RWPE1 (cell line): Measurements from ENCODE around the gene ZSWIM3.

Experiments used
- CTCF ChIA-PET: fragments of 350-600 bp; sonication (Branson Sonifier 250); formaldehyde crosslinking; extraction: SDS; loops from one replicate; lab custom pipeline; 2021; lab: Yijun Ruan, JAX
- POLR2A ChIA-PET: fragments of 400-600 bp; formaldehyde crosslinking; extraction: SDS; loops from one replicate; lab custom pipeline; 2020; ENCODE audit warnings: antibody characterized with exemption; ENCODE audit not compliant: low non-redundant PET; lab: Yijun Ruan, JAX
- DNase-seq: peaks from one replicate; pipeline ENCODE4 v3.0.0; 2012; ENCODE audit warnings: low spot score
- H3K27ac ChIP-seq: fragments of 450-650 bp; 2 replicates; pipeline ENCODE4 v1.5.1; 2017
- TF ChIP-seq, protein P1 (sequence below): fragments of 450-650 bp; conservative IDR thresholded peaks from 2 replicates; pipeline ENCODE4 v1.5.1; 2017; ENCODE audit warnings: low read depth, mild to moderate bottlenecking

ZSWIM3 gene

GRCh38 chr20:45851501-45851900 is 5.9 kb upstream of the ZSWIM3 start:
- no peak for DNase-seq
- no peak overlapping the region for H3K27ac ChIP-seq
- ChIA-PET CTCF (interaction anchor here (0.6 to 0.9 kb wide), 4 partner anchors 24 to 1359 kb away, joined by 3 to 5 read pairs (median 4); no protein-coding TSS in a partner anchor), POLR2A (no interaction called here)
- TF ChIP-seq, protein P1, sequence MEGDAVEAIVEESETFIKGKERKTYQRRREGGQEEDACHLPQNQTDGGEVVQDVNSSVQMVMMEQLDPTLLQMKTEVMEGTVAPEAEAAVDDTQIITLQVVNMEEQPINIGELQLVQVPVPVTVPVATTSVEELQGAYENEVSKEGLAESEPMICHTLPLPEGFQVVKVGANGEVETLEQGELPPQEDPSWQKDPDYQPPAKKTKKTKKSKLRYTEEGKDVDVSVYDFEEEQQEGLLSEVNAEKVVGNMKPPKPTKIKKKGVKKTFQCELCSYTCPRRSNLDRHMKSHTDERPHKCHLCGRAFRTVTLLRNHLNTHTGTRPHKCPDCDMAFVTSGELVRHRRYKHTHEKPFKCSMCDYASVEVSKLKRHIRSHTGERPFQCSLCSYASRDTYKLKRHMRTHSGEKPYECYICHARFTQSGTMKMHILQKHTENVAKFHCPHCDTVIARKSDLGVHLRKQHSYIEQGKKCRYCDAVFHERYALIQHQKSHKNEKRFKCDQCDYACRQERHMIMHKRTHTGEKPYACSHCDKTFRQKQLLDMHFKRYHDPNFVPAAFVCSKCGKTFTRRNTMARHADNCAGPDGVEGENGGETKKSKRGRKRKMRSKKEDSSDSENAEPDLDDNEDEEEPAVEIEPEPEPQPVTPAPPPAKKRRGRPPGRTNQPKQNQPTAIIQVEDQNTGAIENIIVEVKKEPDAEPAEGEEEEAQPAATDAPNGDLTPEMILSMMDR = no peak

DNA sequence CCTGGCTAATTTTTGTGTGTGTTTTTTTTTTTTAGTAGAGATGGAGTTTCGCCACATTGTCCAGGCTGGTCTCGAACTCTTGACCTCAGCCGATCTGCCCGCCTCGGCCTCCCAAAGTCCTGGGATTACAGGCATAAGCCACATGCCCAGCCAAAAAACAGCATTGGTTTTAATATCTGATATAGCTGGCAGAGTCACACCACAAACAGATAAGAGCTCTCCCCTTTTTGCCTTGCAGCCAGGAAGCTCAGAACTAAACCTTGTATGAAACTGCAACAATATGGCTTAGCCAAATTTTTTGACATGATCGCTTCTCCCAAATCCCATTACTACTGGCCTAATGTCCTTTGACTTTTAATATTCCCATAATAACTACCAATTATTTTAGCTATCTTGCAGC is 5.1 kb upstream of the ZSWIM3 start:
- H3K27ac ChIP-seq = no peak overlapping the region
- no peak for DNase-seq
- ChIA-PET POLR2A (interaction anchor here (0.7 to 1.0 kb wide), 2 partner anchors 61 to 147 kb away, joined by 3 read pairs; partner anchors contain the start of genes DNTTIP1 and WFDC3), CTCF (interaction anchor here (0.6 to 0.7 kb wide), 3 partner anchors 20 to 38 kb away, joined by 3 to 4 read pairs (median 3); no protein-coding TSS in a partner anchor)
- TF ChIP-seq, protein P1 = no peak

DNA sequence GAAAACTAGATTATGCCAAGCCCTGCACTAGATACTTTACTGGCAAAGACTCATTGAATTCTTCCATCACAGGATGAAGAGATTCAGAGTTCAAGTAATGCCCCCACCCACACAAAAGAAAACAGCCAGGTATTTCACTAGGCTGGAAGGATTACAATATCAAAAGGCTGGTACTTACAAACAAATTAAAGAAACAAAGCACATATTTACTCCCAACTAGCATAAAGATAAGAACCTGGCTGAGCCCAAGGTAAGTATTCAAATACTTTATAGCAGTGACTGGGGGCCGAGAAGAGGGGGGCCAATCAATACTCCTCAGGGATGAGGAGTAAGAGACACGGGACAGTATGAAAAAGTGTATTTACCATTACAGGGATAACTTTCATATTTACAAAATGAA is 3.9 kb upstream of the ZSWIM3 start:
- TF ChIP-seq, protein P1 = no peak
- ChIA-PET POLR2A (no interaction called here), CTCF (no interaction called here)
- DNase-seq = no peak
- no peak overlapping the region for H3K27ac ChIP-seq

DNA sequence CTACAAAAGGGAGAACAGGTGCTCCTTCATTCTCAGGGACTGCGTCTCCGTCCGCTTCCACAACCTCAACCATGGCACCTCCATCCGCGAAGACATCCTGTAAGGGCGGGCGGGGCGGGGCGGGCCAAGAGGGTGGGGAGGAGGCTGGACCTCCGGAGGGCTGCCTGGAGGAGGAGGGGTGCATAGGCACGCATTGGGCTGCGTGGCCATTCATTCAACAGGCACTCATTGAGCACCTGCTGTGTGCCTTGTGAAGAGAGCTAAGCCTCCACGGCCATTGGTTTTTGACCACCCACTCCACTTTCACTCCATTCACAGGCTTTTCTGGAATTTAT is 435 bp downstream of the ZSWIM3 start:
- TF ChIP-seq, protein P1 = no peak
- ChIA-PET POLR2A (interaction anchor here (0.6 kb wide), 1 partner anchor 9 kb away, joined by 3 read pairs; no protein-coding TSS in a partner anchor), CTCF (interaction anchor here (0.9 kb wide), 1 partner anchor 14 kb away, joined by 3 read pairs; no protein-coding TSS in a partner anchor)
- peak overlapping the region; percentile 73 for H3K27ac ChIP-seq
- peak; percentile 65 for DNase-seq

DNA sequence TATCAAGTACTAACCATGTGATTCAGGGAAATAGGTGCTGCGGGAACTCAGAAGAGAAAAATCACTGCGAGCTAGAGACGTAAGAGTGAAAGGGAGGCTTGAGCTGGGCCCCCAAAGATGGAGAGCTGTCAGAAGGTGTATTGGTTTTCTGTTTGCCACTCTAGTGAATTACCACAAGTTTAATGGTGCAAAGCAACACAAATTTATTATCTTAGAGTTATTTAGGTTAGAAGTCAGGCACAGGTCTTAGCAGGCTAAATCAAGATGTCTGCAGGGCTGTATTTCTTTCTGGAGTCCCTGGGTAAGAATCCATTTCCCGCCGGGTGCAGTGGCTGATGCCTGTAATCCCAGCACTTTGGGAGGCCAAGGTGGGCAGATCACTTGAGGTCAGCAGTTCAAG is 2.5 kb downstream of the ZSWIM3 start:
- POLR2A ChIA-PET = no interaction called here

DNA sequence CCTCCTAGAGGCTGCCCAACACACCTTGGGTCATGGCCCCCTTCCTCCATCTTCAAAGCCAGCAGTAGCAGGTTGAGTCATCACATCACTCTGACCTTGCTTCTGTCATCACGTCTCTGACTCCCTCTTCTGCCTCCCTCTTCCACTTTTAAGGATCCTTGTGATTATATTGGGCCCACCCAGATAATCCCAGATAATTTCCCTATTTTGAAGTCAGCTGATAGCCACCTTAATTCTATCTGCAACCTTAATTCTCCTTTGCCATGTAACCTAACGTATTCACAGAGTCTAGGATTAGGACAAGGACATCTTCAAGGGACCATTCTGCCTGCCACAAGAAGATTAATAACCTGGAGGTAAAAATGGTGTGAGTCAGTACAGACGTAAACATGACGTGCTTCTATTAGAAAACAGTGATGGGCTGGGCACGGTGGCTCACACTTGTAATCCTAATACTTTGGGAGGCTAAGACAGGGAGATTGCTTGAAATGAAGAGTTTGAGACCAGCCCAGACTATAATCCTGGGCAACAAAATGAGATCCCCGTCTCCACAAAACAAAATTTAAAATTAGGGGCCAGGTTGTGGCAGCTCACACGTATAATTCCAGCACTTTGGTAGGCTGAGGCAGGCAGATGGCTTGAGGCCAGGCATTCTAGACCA is 3.3 kb downstream of the ZSWIM3 start:
- no peak overlapping the region for H3K27ac ChIP-seq
- CTCF ChIA-PET = no interaction called here
- TF ChIP-seq, protein P1 = no peak
- POLR2A ChIA-PET = no interaction called here
- DNase-seq = no peak

More for the DNA sequence above, 2.5 kb downstream of the ZSWIM3 start:
- no peak for DNase-seq
- no peak overlapping the region for H3K27ac ChIP-seq
- CTCF ChIA-PET = no interaction called here
- TF ChIP-seq, protein P1 = no peak
